Measurements from ENCODE around the gene FZD4.

DNA sequence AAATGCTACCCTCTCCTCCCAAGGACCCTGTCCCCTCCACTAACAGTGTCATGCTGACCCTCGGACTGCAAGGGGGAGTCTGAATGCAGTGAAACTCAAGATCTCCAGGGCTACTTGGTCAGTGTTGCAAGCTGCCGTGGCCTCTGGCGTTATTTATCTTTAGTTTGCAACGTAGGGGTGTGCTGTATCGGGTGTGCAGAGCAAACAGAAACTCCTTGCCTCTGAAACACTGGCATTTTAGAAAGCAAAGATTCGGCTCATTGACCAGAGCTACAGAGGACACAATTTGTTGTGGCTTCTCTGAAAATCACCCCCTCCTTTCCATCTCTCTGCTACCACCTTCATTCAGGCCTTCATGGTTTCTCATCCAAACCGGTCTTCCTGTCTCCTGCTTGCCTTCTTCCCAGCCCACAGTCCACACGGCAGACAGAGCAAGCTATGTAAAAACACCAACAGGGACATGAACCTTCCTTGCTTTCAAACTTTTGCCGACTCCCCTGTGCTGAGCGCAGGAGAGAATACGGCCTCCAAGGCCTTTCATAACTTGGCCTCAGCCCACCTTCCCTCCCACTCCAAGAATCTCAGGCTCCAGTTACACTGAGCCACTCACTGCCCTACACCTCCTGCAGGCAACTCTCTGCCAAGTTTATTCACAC is 14.9 kb downstream of the FZD4 start:
- TF ChIP-seq CTCF (IDR thresholded peaks at IDR 0.05): no peak
- TF ChIP-seq NFYB (CRISPR knock-in tag; conservative IDR thresholded peaks at IDR 0.05; ENCODE audit: low read depth): no peak
- TF ChIP-seq, protein P1, sequence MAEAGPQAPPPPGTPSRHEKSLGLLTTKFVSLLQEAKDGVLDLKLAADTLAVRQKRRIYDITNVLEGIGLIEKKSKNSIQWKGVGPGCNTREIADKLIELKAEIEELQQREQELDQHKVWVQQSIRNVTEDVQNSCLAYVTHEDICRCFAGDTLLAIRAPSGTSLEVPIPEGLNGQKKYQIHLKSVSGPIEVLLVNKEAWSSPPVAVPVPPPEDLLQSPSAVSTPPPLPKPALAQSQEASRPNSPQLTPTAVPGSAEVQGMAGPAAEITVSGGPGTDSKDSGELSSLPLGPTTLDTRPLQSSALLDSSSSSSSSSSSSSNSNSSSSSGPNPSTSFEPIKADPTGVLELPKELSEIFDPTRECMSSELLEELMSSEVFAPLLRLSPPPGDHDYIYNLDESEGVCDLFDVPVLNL (CRISPR knock-in tag; IDR thresholded peaks at IDR 0.05; ENCODE audit: borderline replicate concordance, low read depth): no peak
- TF ChIP-seq USF2 (CRISPR knock-in tag; IDR thresholded peaks at IDR 0.05): no peak
- no peak for TF ChIP-seq SMAD4 (CRISPR knock-in tag; IDR thresholded peaks at IDR 0.05)
- no peak for TF ChIP-seq SP1 (CRISPR knock-in tag; conservative IDR thresholded peaks at IDR 0.05)
- TF ChIP-seq E2F5 (CRISPR knock-in tag; IDR thresholded peaks at IDR 0.05): no peak
- TF ChIP-seq ZNF138 (CRISPR knock-in tag; conservative IDR thresholded peaks at IDR 0.05): no peak
- TF ChIP-seq MAX (CRISPR knock-in tag; IDR thresholded peaks at IDR 0.05): no peak
- TF ChIP-seq CREB1 (CRISPR knock-in tag; IDR thresholded peaks at IDR 0.05): no peak
- TF ChIP-seq ZNF317 (CRISPR knock-in tag; IDR thresholded peaks at IDR 0.05; ENCODE audit: borderline replicate concordance, low read depth): no peak
- TF ChIP-seq GABPB1 (CRISPR knock-in tag; IDR thresholded peaks at IDR 0.05): no peak
